SK-N-SH (cell line): ENCODE data around the gene RMDN3. TPM values are rescaled to one million over a fixed set of nuclear protein-coding genes. Genes with fewer than 3 reads are reported as not detected.

Experiments used
- CTCF ChIA-PET: fragments of 300-600, 350-600 bp; formaldehyde crosslinking; extraction: SDS; loops from one replicate; lab custom pipeline; 2021; lab: Yijun Ruan, JAX
- POLR2A ChIA-PET: fragments of 350-600 bp; sonication (Branson Sonifier 250); formaldehyde crosslinking; extraction: SDS; loops from one replicate; lab custom pipeline; 2020; ENCODE audit warnings: antibody characterized with exemption, inconsistent platforms; lab: Yijun Ruan, JAX
- DNase-seq: peaks from one replicate; pipeline ENCODE4 v3.0.0; 2012
- H2AFZ ChIP-seq: fragments of 200-600 bp; sonication (generic); 2 replicates; pipeline ENCODE4 v1.8.1; 2016; ENCODE audit warnings: antibody characterized with exemption, mild to moderate bottlenecking, low read depth
- H3F3A ChIP-seq: fragments of 200-600 bp; sonication (generic); replicated peaks from 2 replicates; pipeline ENCODE3; 2016; ENCODE audit warnings: antibody characterized with exemption, mild to moderate bottlenecking; ENCODE audit not compliant: insufficient read depth
- H3K27ac ChIP-seq, 2 experiments: fragments of 200-500 bp in 1 of 2; fragments of 200-600 bp in 1 of 2; sonication (Bioruptor generic) in 1 of 2; sonication (generic), shearing (Covaris generic) in 1 of 2; 2 replicates each; pipeline versions ENCODE4 v1.5.1 to v1.6.1; 2014 to 2016; ENCODE audit warnings: low read depth in 2 of 2, inconsistent platforms in 1 of 2, low read length in 1 of 2, mild to moderate bottlenecking in 1 of 2, mixed read lengths in 1 of 2
- H3K27me3 ChIP-seq: fragments of 200-600 bp; sonication (generic), shearing (Covaris generic); 2 replicates; pipeline ENCODE4 v1.6.1; 2016; ENCODE audit warnings: mixed run types; ENCODE audit not compliant: insufficient read depth
- H3K36me3 ChIP-seq, 2 experiments: fragments of 200-500 bp in 1 of 2; fragments of 200-600 bp in 1 of 2; sonication (Bioruptor generic) in 1 of 2; sonication (generic) in 1 of 2; replicated peaks in 1 of 2; 2 replicates each; pipeline versions ENCODE3 to v1.5.1; 2014 to 2016; ENCODE audit warnings: low read length in 1 of 2, mild to moderate bottlenecking in 1 of 2; ENCODE audit not compliant: insufficient read depth in 2 of 2, control insufficient read depth in 1 of 2
- H3K4me1 ChIP-seq, 2 experiments: fragments of 200-500 bp in 1 of 2; fragments of 200-600 bp in 1 of 2; sonication (Bioruptor generic) in 1 of 2; sonication (generic), shearing (Covaris generic) in 1 of 2; 2 replicates each; pipeline versions ENCODE4 v1.5.1 to v1.6.1; 2014 to 2016; ENCODE audit warnings: low read depth in 1 of 2, low read length in 1 of 2, mixed run types in 1 of 2; ENCODE audit not compliant: insufficient read depth in 2 of 2, control insufficient read depth in 1 of 2
- H3K4me2 ChIP-seq: fragments of 200-600 bp; sonication (generic), shearing (Covaris generic); 2 replicates; pipeline ENCODE4 v1.6.1; 2017; ENCODE audit warnings: mixed run types
- H3K4me3 ChIP-seq, 2 experiments: fragments of 200-500 bp in 1 of 2; fragments of 200-600 bp in 1 of 2; sonication (Bioruptor generic) in 1 of 2; sonication (generic), shearing (Covaris generic) in 1 of 2; 2 replicates each; pipeline versions ENCODE4 v1.5.1 to v1.8.1; 2014 to 2016; ENCODE audit warnings: low read depth in 2 of 2, inconsistent platforms in 1 of 2, low read length in 1 of 2, mild to moderate bottlenecking in 1 of 2, mixed read lengths in 1 of 2, moderate library complexity in 1 of 2
- H3K79me2 ChIP-seq: fragments of 200-600 bp; sonication (generic); 2 replicates; pipeline ENCODE4 v1.8.1; 2017; ENCODE audit warnings: mild to moderate bottlenecking; ENCODE audit not compliant: insufficient read depth
- H3K9ac ChIP-seq: fragments of 200-600 bp; sonication (generic); 2 replicates; pipeline ENCODE4 v1.6.1; 2017; ENCODE audit warnings: mixed run types
- H3K9me2 ChIP-seq: fragments of 200-600 bp; sonication (generic); 2 replicates; pipeline ENCODE4 v1.6.1; 2017; ENCODE audit warnings: mixed run types
- H3K9me3 ChIP-seq: fragments of 200-600 bp; sonication (generic); 2 replicates; pipeline ENCODE4 v1.6.1; 2017; ENCODE audit warnings: mixed run types, mild to moderate bottlenecking, moderate library complexity
- H4K20me1 ChIP-seq: fragments of 200-600 bp; sonication (generic); 2 replicates; pipeline ENCODE4 v1.6.1; 2017; ENCODE audit warnings: mild to moderate bottlenecking, mixed run types; ENCODE audit not compliant: insufficient read depth
- FOSL2 ChIP-seq: IDR thresholded peaks from 2 replicates; pipeline ENCODE4 v1.4.0; 2012; ENCODE audit warnings: low read depth, mild to moderate bottlenecking, moderate library complexity, borderline replicate concordance
- GABPA ChIP-seq: IDR thresholded peaks from 2 replicates; pipeline ENCODE4 v1.4.0; 2012; ENCODE audit warnings: low read depth, mild to moderate bottlenecking
- MXI1 ChIP-seq: IDR thresholded peaks from 2 replicates; pipeline ENCODE4 v1.6.1; 2012; ENCODE audit warnings: mild to moderate bottlenecking, low read depth, low read length, improper control_type of control experiment
- NRF1 ChIP-seq: IDR thresholded peaks from 2 replicates; pipeline ENCODE4 v1.6.1; 2012; ENCODE audit warnings: low read depth, mild to moderate bottlenecking, low read length
- RAD21 ChIP-seq: IDR thresholded peaks from 2 replicates; pipeline ENCODE4 v1.6.1; 2012; ENCODE audit warnings: mild to moderate bottlenecking, low read length
- RCOR1 ChIP-seq: fragments of 150-350 bp; IDR thresholded peaks from 2 replicates; pipeline ENCODE4 v1.6.1; 2017; ENCODE audit warnings: antibody characterized with exemption, low read length
- REST ChIP-seq: IDR thresholded peaks from 2 replicates; pipeline ENCODE4 v1.6.1; 2012; ENCODE audit warnings: mild to moderate bottlenecking, low read depth, low read length, moderate library complexity
- RXRA ChIP-seq: IDR thresholded peaks from 2 replicates; pipeline ENCODE4 v1.4.0; 2012; ENCODE audit warnings: low read depth, mild to moderate bottlenecking, borderline replicate concordance
- TEAD4 ChIP-seq: IDR thresholded peaks from 2 replicates; pipeline ENCODE4 v1.4.0; 2012; ENCODE audit warnings: mild to moderate bottlenecking, borderline replicate concordance; ENCODE audit not compliant: insufficient read depth
- WGBS: methylation state at CpG from one replicate; pipeline ENCODE4 v1.1.6; 2017; ENCODE audit warnings: low lambda C conversion rate; 5-methylcytosine and 5-hydroxymethylcytosine counted together
- polyA plus RNA-seq, 3 experiments: library from polyadenylated mRNA; depleted of rRNA; stranded (reverse); fragments of >200 nt; gene quantifications; 2 replicates each; pipeline ENCODE4 v1.2.3, GENCODE V29; 2012
- TF ChIP-seq, protein P1 (sequence below): IDR thresholded peaks from 2 replicates; pipeline ENCODE4 v1.4.0; 2012; ENCODE audit warnings: low read depth
- TF ChIP-seq, protein P2 (sequence below): IDR thresholded peaks from 2 replicates; pipeline ENCODE4; 2012
- TF ChIP-seq, protein P3 (sequence below): fragments of 150-350 bp; IDR thresholded peaks from 2 replicates; pipeline ENCODE4 v1.6.1; 2016; ENCODE audit warnings: mild to moderate bottlenecking, low read depth, low read length

The RMDN3 gene
- polyA plus RNA-seq, 1 of the 3 experiments (the other 2 are of a cell fraction), result 33.0 TPM

- DNase-seq, result no peak
- no peaks in the 10 kb centered on the region for H3K27me3 ChIP-seq
- H3K4me1 ChIP-seq, result peaks cover under 1 to 27% of the 10 kb centered on the region in 2 experiments; a peak in 1 of 4 replicates
- CTCF ChIA-PET, result interaction anchor here (31.8 kb wide), 1 partner anchor 30 kb away, joined by 555 read pairs; the partner anchor contains the start of gene RMDN3
- no peaks in the 10 kb centered on the region for H3F3A ChIP-seq
- no peaks in the 10 kb centered on the region for H3K9me3 ChIP-seq
- no peaks in the 10 kb centered on the region for H3K79me2 ChIP-seq
- WGBS, result 94% methylated on average over 10 of the region's 10 CpGs
- no peak overlapping the region for H3K4me3 ChIP-seq
- H3K4me2 ChIP-seq, result no peak overlapping the region
- no peaks in the 10 kb centered on the region for H3K9me2 ChIP-seq
- POLR2A ChIA-PET, result no interaction called here
- no peak overlapping the region for H2AFZ ChIP-seq
- H3K9ac ChIP-seq, result no peak overlapping the region
- peaks cover 8 to 61% of the 10 kb centered on the region in 2 experiments for H3K36me3 ChIP-seq
- H3K27ac ChIP-seq, result no peak overlapping the region
- H4K20me1 ChIP-seq, result no peaks in the 10 kb centered on the region
- TF ChIP-seq RAD21, result no peak
- no peak for TF ChIP-seq RCOR1
- TF ChIP-seq TEAD4, result no peak
- TF ChIP-seq, protein P1, sequence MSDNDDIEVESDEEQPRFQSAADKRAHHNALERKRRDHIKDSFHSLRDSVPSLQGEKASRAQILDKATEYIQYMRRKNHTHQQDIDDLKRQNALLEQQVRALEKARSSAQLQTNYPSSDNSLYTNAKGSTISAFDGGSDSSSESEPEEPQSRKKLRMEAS, result no peak
- no peak for TF ChIP-seq REST
- TF ChIP-seq FOSL2, result no peak
- TF ChIP-seq MXI1, result no peak
- TF ChIP-seq, protein P2, sequence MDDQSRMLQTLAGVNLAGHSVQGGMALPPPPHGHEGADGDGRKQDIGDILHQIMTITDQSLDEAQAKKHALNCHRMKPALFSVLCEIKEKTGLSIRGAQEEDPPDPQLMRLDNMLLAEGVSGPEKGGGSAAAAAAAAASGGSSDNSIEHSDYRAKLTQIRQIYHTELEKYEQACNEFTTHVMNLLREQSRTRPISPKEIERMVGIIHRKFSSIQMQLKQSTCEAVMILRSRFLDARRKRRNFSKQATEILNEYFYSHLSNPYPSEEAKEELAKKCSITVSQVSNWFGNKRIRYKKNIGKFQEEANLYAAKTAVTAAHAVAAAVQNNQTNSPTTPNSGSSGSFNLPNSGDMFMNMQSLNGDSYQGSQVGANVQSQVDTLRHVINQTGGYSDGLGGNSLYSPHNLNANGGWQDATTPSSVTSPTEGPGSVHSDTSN, result no peak
- TF ChIP-seq NRF1, result no peak
Observed at GRCh38 chr15:40775007-40775406, 20.0 kb upstream of the RMDN3 start.

- POLR2A ChIA-PET, result no interaction called here
- H3K9me3 ChIP-seq, result no peaks in the 10 kb centered on the region
- no peaks in the 10 kb centered on the region for H3F3A ChIP-seq
- peaks cover 8 to 52% of the 10 kb centered on the region in 2 experiments for H3K36me3 ChIP-seq
- no peak overlapping the region for H3K27ac ChIP-seq
- H3K79me2 ChIP-seq, result no peaks in the 10 kb centered on the region
- H4K20me1 ChIP-seq, result no peaks in the 10 kb centered on the region
- 100% methylated on average over 3 of the region's 6 CpGs for WGBS
- no peak overlapping the region for H3K4me2 ChIP-seq
- TF ChIP-seq RCOR1 (no peak), GABPA (no peak), NRF1 (no peak), RXRA (no peak), REST (no peak)
- TF ChIP-seq, protein P3, sequence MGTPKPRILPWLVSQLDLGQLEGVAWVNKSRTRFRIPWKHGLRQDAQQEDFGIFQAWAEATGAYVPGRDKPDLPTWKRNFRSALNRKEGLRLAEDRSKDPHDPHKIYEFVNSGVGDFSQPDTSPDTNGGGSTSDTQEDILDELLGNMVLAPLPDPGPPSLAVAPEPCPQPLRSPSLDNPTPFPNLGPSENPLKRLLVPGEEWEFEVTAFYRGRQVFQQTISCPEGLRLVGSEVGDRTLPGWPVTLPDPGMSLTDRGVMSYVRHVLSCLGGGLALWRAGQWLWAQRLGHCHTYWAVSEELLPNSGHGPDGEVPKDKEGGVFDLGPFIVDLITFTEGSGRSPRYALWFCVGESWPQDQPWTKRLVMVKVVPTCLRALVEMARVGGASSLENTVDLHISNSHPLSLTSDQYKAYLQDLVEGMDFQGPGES, result no peak
- peaks cover 11 to 38% of the 10 kb centered on the region in 2 experiments; a peak in 3 of 4 replicates for H3K4me1 ChIP-seq
- H3K9me2 ChIP-seq, result no peaks in the 10 kb centered on the region
- CTCF ChIA-PET, result interaction anchor here (0.6 to 31.8 kb wide), 4 partner anchors 9 to 100 kb away, joined by 3 to 555 read pairs (median 60); partner anchors contain the start of gene RMDN3
- no peak for DNase-seq
- no peak overlapping the region for H3K4me3 ChIP-seq
- H3K9ac ChIP-seq, result no peak overlapping the region
- no peaks in the 10 kb centered on the region for H3K27me3 ChIP-seq
- H2AFZ ChIP-seq, result no peak overlapping the region
Observed at GRCh38 chr15:40773902-40774301, 18.8 kb upstream of the RMDN3 start.
